ENCODE measurements around the gene ADAM12.
A peak's percentile ranks its signal among the peaks of the same experiment; 100 is the strongest.

Gene ADAM12

GRCh38 chr10:126314863-126315493 is 73.3 kb downstream of the ADAM12 start:
- DNase-seq (ENCODE audit: low read depth) = no peak
- TF ChIP-seq CTCF (conservative IDR thresholded peaks at IDR 0.05; ENCODE audit: control insufficient read depth, insufficient read depth, low read depth, low read length) = no peak
- no peak overlapping the region for H3K4me3 ChIP-seq (ENCODE audit: control insufficient read depth, low read depth, low read length)

DNA sequence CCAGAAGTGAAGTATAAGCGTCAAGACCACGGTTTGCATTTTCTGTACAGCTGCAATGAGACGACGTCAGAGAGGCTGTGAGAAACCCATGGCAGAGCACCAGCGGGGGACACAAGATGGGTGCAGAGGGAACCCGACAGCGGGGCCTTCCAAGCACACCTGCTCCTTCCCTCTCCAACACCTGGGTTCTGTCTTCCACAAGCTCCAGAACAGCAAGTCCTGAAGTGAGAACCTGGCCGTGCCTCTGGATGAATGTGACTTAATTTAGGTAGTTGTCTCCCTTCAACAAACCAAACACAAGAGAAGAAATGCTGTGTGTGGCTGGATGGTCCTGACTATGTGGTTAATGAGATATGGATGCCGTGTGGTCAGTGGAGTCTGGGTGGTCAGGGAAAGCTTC is 76.1 kb downstream of the ADAM12 start:
- no peak overlapping the region for H3K4me3 ChIP-seq (ENCODE audit: control insufficient read depth, low read depth, low read length)
- TF ChIP-seq CTCF (conservative IDR thresholded peaks at IDR 0.05; ENCODE audit: control insufficient read depth, insufficient read depth, low read depth, low read length) = no peak
- DNase-seq (ENCODE audit: low read depth) = no peak

GRCh38 chr10:126309228-126309883 is 78.9 kb downstream of the ADAM12 start:
- DNase-seq (ENCODE audit: low read depth) = no peak
- H3K4me3 ChIP-seq (ENCODE audit: control insufficient read depth, low read depth, low read length) = no peak overlapping the region
- TF ChIP-seq CTCF (conservative IDR thresholded peaks at IDR 0.05; ENCODE audit: control insufficient read depth, insufficient read depth, low read depth, low read length) = no peak

DNA sequence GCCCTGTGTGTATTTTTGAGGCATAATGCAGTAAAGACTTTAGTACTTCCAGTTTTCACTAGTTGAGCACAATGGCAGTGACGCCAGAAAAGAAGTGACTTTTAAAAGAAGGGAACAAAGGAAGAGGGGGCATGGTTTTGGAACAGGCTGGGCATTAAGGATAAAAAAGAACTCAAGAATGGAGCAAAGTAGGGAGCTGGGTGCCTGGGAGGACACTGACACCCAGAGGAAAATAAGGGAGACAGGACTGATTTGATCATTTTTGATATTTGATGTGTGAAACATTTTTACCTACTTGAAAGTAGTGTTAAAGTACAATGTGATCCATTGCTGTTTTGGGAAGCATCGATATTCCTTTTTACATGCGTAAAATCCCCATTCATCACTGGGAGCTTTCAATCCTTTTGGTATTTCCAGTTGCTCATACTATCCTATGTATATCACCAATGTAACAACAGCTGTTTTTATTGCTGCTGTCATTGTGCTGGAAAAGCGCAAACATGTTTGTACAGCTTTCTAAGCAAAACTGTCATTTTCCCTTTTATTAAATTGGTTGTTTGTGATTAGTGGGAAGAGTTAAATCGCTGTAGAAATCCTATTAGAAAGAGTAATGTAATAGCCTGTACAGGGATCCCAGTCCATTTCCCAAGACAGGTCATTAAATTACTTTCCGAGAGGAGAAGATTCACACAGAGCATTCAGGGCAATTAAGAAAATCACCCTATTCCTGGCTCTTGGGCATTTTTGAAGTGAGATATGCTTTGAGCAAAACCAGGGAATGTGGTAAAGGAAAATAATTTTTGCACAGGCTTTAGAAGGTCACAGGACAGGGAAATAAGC is 85.2 kb downstream of the ADAM12 start:
- peak; percentile 40 for TF ChIP-seq CTCF (conservative IDR thresholded peaks at IDR 0.05; ENCODE audit: control insufficient read depth, insufficient read depth, low read depth, low read length)
- no peak overlapping the region for H3K4me3 ChIP-seq (ENCODE audit: control insufficient read depth, low read depth, low read length)
- peak; percentile 56 for DNase-seq (ENCODE audit: low read depth)

GRCh38 chr10:126302476-126302756 is 85.9 kb downstream of the ADAM12 start:
- TF ChIP-seq CTCF (conservative IDR thresholded peaks at IDR 0.05; ENCODE audit: control insufficient read depth, insufficient read depth, low read depth, low read length) = no peak
- H3K4me3 ChIP-seq (ENCODE audit: control insufficient read depth, low read depth, low read length) = no peak overlapping the region
- DNase-seq (ENCODE audit: low read depth) = no peak

DNA sequence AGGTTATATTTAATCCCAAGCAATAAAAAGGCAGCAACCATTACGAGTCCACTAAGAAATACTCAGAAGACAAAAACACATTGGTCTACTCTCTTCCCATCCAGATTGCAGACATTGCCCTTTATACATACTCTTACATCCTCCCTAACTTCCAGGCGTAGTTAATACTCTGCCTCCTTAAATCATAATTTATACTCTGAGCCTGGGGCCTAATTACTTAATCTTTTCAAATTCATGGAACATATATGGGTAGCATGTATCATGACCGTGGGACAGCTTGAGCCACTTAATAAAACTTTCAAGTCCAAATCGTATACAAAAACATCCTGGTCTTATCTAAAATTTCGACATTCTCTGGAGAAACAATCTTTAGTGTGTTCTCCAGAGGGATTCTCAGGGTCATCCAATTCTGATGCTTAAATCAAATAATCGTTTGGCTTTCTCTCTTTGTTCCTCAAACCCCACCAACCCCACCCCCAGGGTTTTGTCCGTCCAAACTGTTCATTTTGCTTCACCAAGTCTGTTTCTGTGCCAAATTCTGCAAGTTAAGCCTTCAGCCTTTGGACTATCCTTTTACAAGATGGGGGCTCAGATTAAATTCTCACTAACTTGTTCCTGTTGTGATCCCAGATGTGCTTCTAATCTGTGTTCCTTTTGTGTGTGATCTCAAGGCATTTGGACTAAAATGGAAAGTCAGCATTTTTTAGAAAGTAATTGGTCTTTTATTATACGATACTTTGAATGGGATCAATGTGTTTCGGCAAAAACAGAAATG is 86.4 kb downstream of the ADAM12 start:
- no peak for TF ChIP-seq CTCF (conservative IDR thresholded peaks at IDR 0.05; ENCODE audit: control insufficient read depth, insufficient read depth, low read depth, low read length)
- DNase-seq (ENCODE audit: low read depth) = peak; percentile 16
- no peak overlapping the region for H3K4me3 ChIP-seq (ENCODE audit: control insufficient read depth, low read depth, low read length)

Measured in fibroblast of mammary gland (primary cell).